Lung (tissue), 12 donors: ENCODE results near the gene CATSPERB. TPM values are rescaled to one million over a fixed set of nuclear protein-coding genes. Genes with fewer than 3 reads are reported as not detected.

ENCODE experiments used
- ATAC-seq: fragments of 200-7000 bp; cut with Tn5 transposase; one replicate; pipeline ENCODE4 v1.9.1; 2020; ENCODE audit warnings: moderate number of reproducible peaks; ENCODE audit not compliant: insufficient read depth, low FRiP score
- DNase-seq, 3 donors: peaks; one replicate each; pipeline ENCODE4 v3.0.0-alpha.2; 2013 to 2017
- H3K27ac ChIP-seq, 2 donors: one replicate each; pipeline ENCODE4 v1.5.1; 2013; ENCODE audit warnings: mild to moderate bottlenecking in 2 of 2, moderate library complexity in 2 of 2, control low read depth in 1 of 2, inconsistent platforms in 1 of 2, low read depth in 1 of 2, low read length in 1 of 2
- H3K27me3 ChIP-seq, 3 donors: one replicate each; pipeline ENCODE4 v1.5.1; 2013; ENCODE audit warnings: low read length in 2 of 3; ENCODE audit not compliant: control insufficient read depth in 3 of 3, insufficient read depth in 3 of 3
- H3K36me3 ChIP-seq, 4 donors: one replicate each; pipeline ENCODE4 v1.5.1; 2013; ENCODE audit warnings: low read length in 4 of 4, mild to moderate bottlenecking in 1 of 4, moderate library complexity in 1 of 4; ENCODE audit not compliant: control insufficient read depth in 4 of 4, insufficient read depth in 4 of 4
- H3K4me1 ChIP-seq, 5 donors: one replicate each; pipeline ENCODE4 v1.5.1; 2013; ENCODE audit warnings: low read length in 5 of 5, mild to moderate bottlenecking in 2 of 5, moderate library complexity in 1 of 5; ENCODE audit not compliant: control insufficient read depth in 5 of 5, insufficient read depth in 5 of 5
- H3K4me3 ChIP-seq: one replicate; pipeline ENCODE4 v1.5.1; 2013; ENCODE audit warnings: mild to moderate bottlenecking, control low read depth, moderate library complexity
- H3K9ac ChIP-seq, 2 donors: one replicate each; pipeline ENCODE4 v1.5.1; 2013; ENCODE audit warnings: low read length in 2 of 2, control low read depth in 1 of 2; ENCODE audit not compliant: insufficient read depth in 1 of 2
- H3K9me3 ChIP-seq, 4 donors: one replicate each; pipeline ENCODE4 v1.5.1; 2013; ENCODE audit warnings: low read length in 3 of 4, mild to moderate bottlenecking in 1 of 4, moderate library complexity in 1 of 4; ENCODE audit not compliant: control insufficient read depth in 4 of 4, insufficient read depth in 3 of 4
- WGBS, 2 donors: extraction: QIAGEN DNeasy Blood & Tissue Kit; methylation state at CpG; one replicate each; pipeline ENCODE4 v1.1.7; 2013; 5-methylcytosine and 5-hydroxymethylcytosine counted together
- polyA plus RNA-seq, 2 donors: library from polyadenylated mRNA; stranded (reverse); fragments of 200-250 nt; gene quantifications; one replicate each; pipeline ENCODE4 v1.2.1, GENCODE V29; 2013
- total RNA-seq, 2 donors: library from RNA; depleted of rRNA in 1 of 2; stranded (reverse); fragments of >200 nt in 1 of 2; gene quantifications; one replicate each; pipeline ENCODE4 v1.2.1, GENCODE V29; 2014 to 2021
- TF ChIP-seq, protein P1 (sequence below): IDR thresholded peaks from 2 replicates; pipeline ENCODE4 v1.5.1; 2012; ENCODE audit warnings: mild to moderate bottlenecking; ENCODE audit errors: control extremely low read depth, extremely low read depth
- donor health status: control.
- donor health status: control.
- donor health status: Bipolar disorder and iron deficiency.
- donor health status: healthy.
- donor health status: DM: yes; HTN: yes; CAD: no.

Gene CATSPERB
- total and polyA plus RNA-seq, 4 donors = 0.57 to 9.0 (median 4.3) TPM

DNA sequence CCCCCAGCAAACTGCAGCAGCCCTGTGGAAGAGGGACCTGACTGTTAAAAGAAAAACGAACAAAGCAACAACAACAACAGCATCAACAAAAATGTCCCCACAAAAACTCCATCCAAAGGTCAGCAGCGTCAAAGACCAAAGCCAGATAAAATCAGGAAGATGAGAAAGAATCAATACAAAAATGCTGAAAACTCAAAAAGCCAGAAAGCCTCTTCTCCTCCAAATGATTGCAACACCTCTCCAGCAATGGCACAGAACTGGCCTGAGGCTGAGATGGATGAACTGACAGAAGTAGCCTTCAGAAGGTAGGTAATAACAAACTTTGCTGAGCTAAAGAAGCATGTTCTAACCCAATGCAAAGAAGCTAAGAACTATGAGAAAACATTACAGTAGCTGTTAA lies 176.4 kb downstream of the CATSPERB start:
- Histone ChIP-seq H3K9ac (no peak overlapping the region), H3K4me3 (no peak overlapping the region), H3K27me3 (no peaks in the 10 kb centered on the region), H3K4me1 (no peaks in the 10 kb centered on the region), H3K27ac (no peak overlapping the region), H3K9me3 (no peaks in the 10 kb centered on the region), H3K36me3 (no peaks in the 10 kb centered on the region)
- DNase-seq (no peak), ATAC-seq (no peak)
- TF ChIP-seq, protein P1, sequence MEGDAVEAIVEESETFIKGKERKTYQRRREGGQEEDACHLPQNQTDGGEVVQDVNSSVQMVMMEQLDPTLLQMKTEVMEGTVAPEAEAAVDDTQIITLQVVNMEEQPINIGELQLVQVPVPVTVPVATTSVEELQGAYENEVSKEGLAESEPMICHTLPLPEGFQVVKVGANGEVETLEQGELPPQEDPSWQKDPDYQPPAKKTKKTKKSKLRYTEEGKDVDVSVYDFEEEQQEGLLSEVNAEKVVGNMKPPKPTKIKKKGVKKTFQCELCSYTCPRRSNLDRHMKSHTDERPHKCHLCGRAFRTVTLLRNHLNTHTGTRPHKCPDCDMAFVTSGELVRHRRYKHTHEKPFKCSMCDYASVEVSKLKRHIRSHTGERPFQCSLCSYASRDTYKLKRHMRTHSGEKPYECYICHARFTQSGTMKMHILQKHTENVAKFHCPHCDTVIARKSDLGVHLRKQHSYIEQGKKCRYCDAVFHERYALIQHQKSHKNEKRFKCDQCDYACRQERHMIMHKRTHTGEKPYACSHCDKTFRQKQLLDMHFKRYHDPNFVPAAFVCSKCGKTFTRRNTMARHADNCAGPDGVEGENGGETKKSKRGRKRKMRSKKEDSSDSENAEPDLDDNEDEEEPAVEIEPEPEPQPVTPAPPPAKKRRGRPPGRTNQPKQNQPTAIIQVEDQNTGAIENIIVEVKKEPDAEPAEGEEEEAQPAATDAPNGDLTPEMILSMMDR = no peak
- 82 to 94% methylated on average over 2 of the region's 2 CpGs for WGBS, 2 donors

DNA sequence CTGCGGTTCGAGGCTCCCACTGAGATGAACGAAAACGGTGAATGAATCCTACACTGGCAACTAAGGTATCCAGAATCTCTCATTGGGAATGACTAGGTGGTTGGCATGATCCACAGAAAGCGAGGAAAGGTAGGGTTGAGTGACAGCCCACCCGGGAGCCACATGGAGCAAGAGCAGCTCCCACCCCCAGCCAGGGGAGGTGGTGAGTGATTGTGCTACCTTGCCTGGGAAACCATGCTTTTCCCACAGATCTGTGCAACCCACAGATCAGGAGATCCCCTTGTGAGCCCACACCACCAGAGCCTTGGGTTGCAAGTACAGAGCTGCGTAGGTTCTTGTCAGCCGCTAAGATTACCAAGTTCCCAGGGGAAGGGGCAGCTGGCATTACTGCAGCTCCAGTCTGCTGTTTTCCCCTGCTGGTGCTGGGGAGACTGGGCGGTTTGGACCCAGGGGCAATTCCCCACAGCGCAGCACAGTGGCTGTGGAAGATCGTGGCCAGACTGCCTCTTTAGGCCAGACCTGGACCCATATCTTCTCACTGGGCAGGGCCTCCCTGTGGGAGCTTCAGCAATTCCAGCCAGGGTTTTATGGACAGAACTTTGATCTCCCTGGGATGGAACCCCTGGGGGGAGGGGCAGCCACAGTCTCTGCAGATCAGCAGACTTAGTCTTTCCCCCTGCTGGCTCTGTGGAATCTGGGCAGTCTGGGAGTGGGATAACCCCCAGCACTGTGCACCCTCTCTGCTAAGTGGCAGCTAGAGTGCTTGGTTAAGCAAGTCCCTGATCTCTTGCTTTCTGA lies 177.2 kb downstream of the CATSPERB start:
- H3K9me3 ChIP-seq = no peaks in the 10 kb centered on the region
- no peak for ATAC-seq
- H3K36me3 ChIP-seq = no peaks in the 10 kb centered on the region
- TF ChIP-seq, protein P1 = no peak
- no peak overlapping the region for H3K9ac ChIP-seq
- H3K4me3 ChIP-seq = no peak overlapping the region
- WGBS, 2 donors = 84 to 93% methylated on average over 11 of the region's 11 CpGs
- H3K27me3 ChIP-seq = no peaks in the 10 kb centered on the region
- H3K4me1 ChIP-seq = no peaks in the 10 kb centered on the region
- H3K27ac ChIP-seq = no peak overlapping the region
- DNase-seq = no peak

DNA sequence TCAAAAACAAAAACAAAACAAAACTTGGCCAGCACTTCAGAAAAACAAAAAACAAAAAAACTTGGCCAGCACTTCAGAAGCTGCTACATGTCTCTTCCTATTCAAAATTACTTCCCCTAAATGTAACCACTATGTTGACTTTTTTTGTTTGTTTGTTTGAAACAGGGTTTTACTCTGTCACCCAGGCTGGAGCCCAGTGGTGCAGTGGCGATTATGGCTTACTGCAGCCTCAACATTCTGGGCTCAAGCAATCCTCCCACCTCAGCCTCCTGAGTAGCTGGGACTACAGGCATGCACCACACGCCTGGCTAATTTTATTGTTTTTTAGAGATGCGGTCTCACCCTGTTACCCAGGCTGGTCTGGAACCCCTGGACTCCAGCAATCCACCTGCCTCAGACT lies 183.8 kb downstream of the CATSPERB start:
- ATAC-seq = no peak
- Histone ChIP-seq H3K9ac (no peak overlapping the region), H3K27ac (no peak overlapping the region), H3K27me3 (no peaks in the 10 kb centered on the region), H3K36me3 (no peaks in the 10 kb centered on the region), H3K9me3 (peaks cover 0 to 2% (median 0%) of the 10 kb centered on the region in 4 donors), H3K4me1 (no peaks in the 10 kb centered on the region), H3K4me3 (no peak overlapping the region)
- TF ChIP-seq, protein P1 = no peak
- WGBS, 2 donors = 83 to 96% methylated on average over 3 of the region's 3 CpGs
- no peak for DNase-seq
